Mesenchymal stem cell (in vitro differentiated cells and primary cell): ENCODE measurements around the gene CAMK1.

ENCODE experiments used
- DNase-seq: peaks from one replicate; pipeline ENCODE4 v3.0.0-alpha.2; 2013
- H2AFZ ChIP-seq: one replicate; pipeline ENCODE4 v1.6.1; 2013; ENCODE audit warnings: low read depth, mild to moderate bottlenecking, control low read depth, inconsistent platforms, low read length, moderate library complexity
- H2AK5ac ChIP-seq: 2 replicates; pipeline ENCODE4 v1.6.1; 2013; ENCODE audit warnings: low read length, moderate library complexity, mild to moderate bottlenecking, inconsistent platforms; ENCODE audit not compliant: severe bottlenecking
- H2BK120ac ChIP-seq: one replicate; pipeline ENCODE4 v1.6.1; 2013; ENCODE audit warnings: low read depth, mild to moderate bottlenecking, inconsistent platforms, low read length, moderate library complexity
- H2BK12ac ChIP-seq, 2 experiments: one replicate each; pipeline ENCODE4 v1.6.1; 2013; ENCODE audit warnings: inconsistent platforms in 2 of 2, low read length in 2 of 2, mild to moderate bottlenecking in 2 of 2, moderate library complexity in 2 of 2, control low read depth in 1 of 2
- H2BK15ac ChIP-seq: one replicate; pipeline ENCODE4 v1.6.1; 2013; ENCODE audit warnings: mild to moderate bottlenecking, low read depth, inconsistent platforms; ENCODE audit not compliant: poor library complexity, severe bottlenecking
- H2BK5ac ChIP-seq: 2 replicates; pipeline ENCODE4 v1.6.1; 2013; ENCODE audit warnings: low read depth, mild to moderate bottlenecking, low read length, control low read depth, inconsistent platforms; ENCODE audit not compliant: poor library complexity, severe bottlenecking
- H3K14ac ChIP-seq, 2 experiments: one replicate each; pipeline ENCODE4 v1.6.1; 2013; ENCODE audit warnings: inconsistent platforms in 2 of 2, low read length in 2 of 2, control low read depth in 1 of 2, mild to moderate bottlenecking in 1 of 2, moderate library complexity in 1 of 2
- H3K18ac ChIP-seq, 2 experiments: one replicate each; pipeline ENCODE4 v1.6.1; 2013; ENCODE audit warnings: inconsistent platforms in 2 of 2, low read length in 2 of 2, control low read depth in 1 of 2, low read depth in 1 of 2, mild to moderate bottlenecking in 1 of 2
- H3K23ac ChIP-seq, 2 experiments: one replicate each; pipeline ENCODE4 v1.6.1; 2013; ENCODE audit warnings: inconsistent platforms in 2 of 2, low read length in 2 of 2, mild to moderate bottlenecking in 2 of 2, moderate library complexity in 2 of 2, control low read depth in 1 of 2
- H3K27ac ChIP-seq: 2 replicates; pipeline ENCODE4 v1.5.1; 2013; ENCODE audit warnings: mild to moderate bottlenecking, moderate library complexity, low read length, control low read depth, inconsistent platforms; ENCODE audit not compliant: poor library complexity, severe bottlenecking
- H3K27me3 ChIP-seq, 2 experiments: 2 replicates each; pipeline versions ENCODE4 v1.6.1 to v1.7.0; 2013; ENCODE audit warnings: low read length in 2 of 2, mild to moderate bottlenecking in 2 of 2, moderate library complexity in 2 of 2, control low read depth in 1 of 2, inconsistent platforms in 1 of 2; ENCODE audit not compliant: control insufficient read depth in 1 of 2, insufficient read depth in 1 of 2
- H3K36me3 ChIP-seq, 2 experiments: 2 replicates each; pipeline versions ENCODE4 v1.6.1 to v1.7.0; 2013; ENCODE audit warnings: low read length in 2 of 2, control low read depth in 1 of 2, inconsistent platforms in 1 of 2, low read depth in 1 of 2, mild to moderate bottlenecking in 1 of 2; ENCODE audit not compliant: insufficient read depth in 2 of 2, control insufficient read depth in 1 of 2
- H3K4ac ChIP-seq, 2 experiments: one replicate each; pipeline ENCODE4 v1.6.1; 2013; ENCODE audit warnings: inconsistent platforms in 2 of 2, low read length in 2 of 2, mild to moderate bottlenecking in 2 of 2, moderate library complexity in 2 of 2, control low read depth in 1 of 2, low read depth in 1 of 2
- H3K4me1 ChIP-seq: 2 replicates; pipeline ENCODE4 v1.6.1; 2013; ENCODE audit warnings: low read depth, low read length, control low read depth; ENCODE audit not compliant: control insufficient read depth, insufficient read depth
- H3K4me2 ChIP-seq: 2 replicates; pipeline ENCODE4 v1.6.1; 2013; ENCODE audit warnings: low read length, mild to moderate bottlenecking, inconsistent platforms; ENCODE audit not compliant: poor library complexity, severe bottlenecking
- H3K4me3 ChIP-seq, 2 experiments: 2 replicates each; pipeline versions ENCODE4 v1.5.1 to v1.7.0; 2013; ENCODE audit warnings: low read length in 2 of 2, mild to moderate bottlenecking in 2 of 2, control low read depth in 1 of 2, low read depth in 1 of 2; ENCODE audit not compliant: insufficient read depth in 1 of 2
- H3K79me1 ChIP-seq: replicated peaks from 2 replicates; pipeline ENCODE4 v1.6.1; 2013; ENCODE audit warnings: mild to moderate bottlenecking, control low read depth, low read length, inconsistent platforms; ENCODE audit not compliant: poor library complexity, severe bottlenecking
- H3K9ac ChIP-seq: 2 replicates; pipeline ENCODE4 v1.7.0; 2013; ENCODE audit warnings: mild to moderate bottlenecking, low read length, moderate library complexity
- H3K9me3 ChIP-seq: 2 replicates; pipeline ENCODE4 v1.7.0; 2013; ENCODE audit warnings: mild to moderate bottlenecking, low read length; ENCODE audit not compliant: control insufficient read depth
- H4K8ac ChIP-seq: one replicate; pipeline ENCODE4 v1.6.1; 2013; ENCODE audit warnings: inconsistent platforms, mild to moderate bottlenecking, low read length, moderate library complexity
- H4K91ac ChIP-seq: one replicate; pipeline ENCODE4 v1.6.1; 2013; ENCODE audit warnings: mild to moderate bottlenecking, low read length, inconsistent platforms
- WGBS: methylation state at CpG from one replicate; pipeline ENCODE4 v1.1.7; 2013; ENCODE audit warnings: mixed read lengths; 5-methylcytosine and 5-hydroxymethylcytosine counted together

CAMK1 gene

DNA sequence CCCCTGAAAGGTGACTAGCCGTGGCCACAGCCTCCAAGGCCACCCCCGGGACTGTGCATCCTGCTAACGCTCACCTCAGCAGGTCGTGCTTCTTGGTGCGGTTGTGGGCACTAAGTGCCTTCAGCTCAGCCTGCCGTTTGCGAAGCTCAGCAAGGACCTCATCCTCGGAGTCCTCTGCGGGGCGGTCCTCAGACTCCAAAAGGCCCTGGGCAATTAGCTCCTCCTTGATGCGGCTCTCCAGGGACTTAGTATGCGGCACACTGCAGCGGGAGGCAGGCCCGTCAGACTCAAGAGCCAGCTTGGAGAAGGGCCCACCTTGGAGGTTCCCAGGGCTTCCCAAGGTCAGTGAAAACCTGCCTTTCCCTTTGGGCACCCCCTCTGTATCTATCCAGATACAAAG is 14.2 kb upstream of the CAMK1 start:
- Histone ChIP-seq H3K14ac (no peak overlapping the region), H2AFZ (no peak overlapping the region), H4K91ac (no peak overlapping the region), H3K23ac (no peak overlapping the region), H3K9me3 (no peaks in the 10 kb centered on the region), H2BK120ac (no peak overlapping the region), H4K8ac (no peak overlapping the region), H3K4me1 (peaks cover 2% of the 10 kb centered on the region), H3K36me3 (peaks cover 57 to 79% of the 10 kb centered on the region in 2 experiments), H2BK15ac (no peak overlapping the region), H3K79me1 (peaks cover 10% of the 10 kb centered on the region), H2BK12ac (no peak overlapping the region), H3K4ac (no peak overlapping the region), H3K9ac (no peak overlapping the region), H3K4me2 (no peak overlapping the region), H3K27me3 (no peaks in the 10 kb centered on the region), H3K18ac (no peak overlapping the region), H3K4me3 (no peak overlapping the region), H2BK5ac (no peak overlapping the region), H2AK5ac (no peak overlapping the region), H3K27ac (no peak overlapping the region)
- no peak for DNase-seq
- WGBS = 98% methylated on average over 14 of the region's 14 CpGs

DNA sequence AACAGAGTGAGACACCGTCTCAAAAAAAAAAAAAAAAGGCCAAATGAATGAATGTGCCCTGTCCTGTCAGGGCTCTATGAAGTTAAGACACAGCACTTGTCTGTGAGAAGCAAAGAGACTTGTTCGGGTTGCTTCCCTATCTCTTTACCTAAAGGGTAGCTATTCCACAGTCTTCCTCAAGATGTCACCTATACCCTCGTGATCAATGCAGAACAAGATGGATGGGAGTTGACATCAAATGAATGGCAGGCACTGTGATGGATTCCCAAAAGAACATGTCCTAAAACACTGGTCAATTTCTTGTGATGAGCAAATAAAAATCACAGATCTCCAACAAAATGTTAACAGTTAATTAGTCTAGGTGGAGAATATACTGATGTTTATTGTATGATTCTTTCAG is 13.0 kb upstream of the CAMK1 start:
- Histone ChIP-seq H2BK5ac (no peak overlapping the region), H3K14ac (no peak overlapping the region), H3K9me3 (no peaks in the 10 kb centered on the region), H3K4me3 (no peak overlapping the region), H4K91ac (no peak overlapping the region), H3K4ac (no peak overlapping the region), H3K23ac (no peak overlapping the region), H2BK15ac (no peak overlapping the region), H3K9ac (no peak overlapping the region), H3K18ac (no peak overlapping the region), H2BK12ac (no peak overlapping the region), H3K27me3 (no peaks in the 10 kb centered on the region), H4K8ac (no peak overlapping the region), H3K27ac (no peak overlapping the region), H3K4me2 (no peak overlapping the region), H3K79me1 (peaks cover 9% of the 10 kb centered on the region), H2AFZ (no peak overlapping the region), H2AK5ac (no peak overlapping the region), H3K36me3 (peaks cover 52 to 76% of the 10 kb centered on the region in 2 experiments), H2BK120ac (no peak overlapping the region), H3K4me1 (peaks cover 2% of the 10 kb centered on the region)
- DNase-seq = no peak
- WGBS = 100% methylated on average over 2 of the region's 3 CpGs

DNA sequence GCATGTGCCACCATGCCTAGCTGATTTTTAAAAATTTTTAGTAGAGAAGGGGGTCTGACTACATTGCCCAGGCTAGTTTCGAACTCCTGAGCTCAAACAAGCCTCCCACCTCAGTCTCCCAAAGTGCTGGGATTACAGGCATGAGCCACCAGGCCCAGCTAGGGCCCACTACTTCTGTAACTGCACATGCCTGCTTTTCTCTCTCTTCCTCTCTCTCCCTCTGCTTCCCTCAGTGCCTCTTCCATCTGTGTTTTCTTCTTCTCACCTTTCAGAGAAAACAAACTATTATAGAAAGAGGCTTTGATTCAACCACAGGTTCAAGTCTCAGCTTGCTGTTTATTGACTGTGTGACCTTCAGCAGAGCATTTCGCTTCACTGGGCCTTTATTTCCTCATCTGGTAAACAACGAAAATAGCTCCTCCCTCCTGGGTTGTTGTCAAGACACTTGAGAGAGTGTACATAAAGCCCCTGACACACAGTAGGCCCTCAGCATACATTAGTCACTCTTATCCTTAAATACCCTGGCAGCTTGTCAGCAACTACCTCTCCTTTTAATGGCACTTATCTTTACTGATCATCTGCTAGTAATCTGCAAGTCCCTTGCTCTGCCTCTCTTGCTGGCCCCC is 12.3 kb upstream of the CAMK1 start:
- H3K23ac ChIP-seq = no peak overlapping the region
- H3K4ac ChIP-seq = no peak overlapping the region
- no peak overlapping the region for H3K18ac ChIP-seq
- H3K27ac ChIP-seq = no peak overlapping the region
- no peak overlapping the region for H3K9ac ChIP-seq
- no peak overlapping the region for H3K4me2 ChIP-seq
- H2BK5ac ChIP-seq = no peak overlapping the region
- no peak overlapping the region for H2BK15ac ChIP-seq
- H3K14ac ChIP-seq = no peak overlapping the region
- no peak overlapping the region for H2BK120ac ChIP-seq
- no peaks in the 10 kb centered on the region for H3K27me3 ChIP-seq
- no peak overlapping the region for H3K4me3 ChIP-seq
- H2BK12ac ChIP-seq = no peak overlapping the region
- H4K91ac ChIP-seq = no peak overlapping the region
- H2AFZ ChIP-seq = no peak overlapping the region
- 88% methylated on average over 3 of the region's 3 CpGs for WGBS
- H3K4me1 ChIP-seq = peaks cover 2% of the 10 kb centered on the region
- no peak overlapping the region for H4K8ac ChIP-seq
- DNase-seq = no peak
- peaks cover 49 to 69% of the 10 kb centered on the region in 2 experiments for H3K36me3 ChIP-seq
- peaks cover 9% of the 10 kb centered on the region for H3K79me1 ChIP-seq
- H2AK5ac ChIP-seq = no peak overlapping the region
- H3K9me3 ChIP-seq = no peaks in the 10 kb centered on the region

DNA sequence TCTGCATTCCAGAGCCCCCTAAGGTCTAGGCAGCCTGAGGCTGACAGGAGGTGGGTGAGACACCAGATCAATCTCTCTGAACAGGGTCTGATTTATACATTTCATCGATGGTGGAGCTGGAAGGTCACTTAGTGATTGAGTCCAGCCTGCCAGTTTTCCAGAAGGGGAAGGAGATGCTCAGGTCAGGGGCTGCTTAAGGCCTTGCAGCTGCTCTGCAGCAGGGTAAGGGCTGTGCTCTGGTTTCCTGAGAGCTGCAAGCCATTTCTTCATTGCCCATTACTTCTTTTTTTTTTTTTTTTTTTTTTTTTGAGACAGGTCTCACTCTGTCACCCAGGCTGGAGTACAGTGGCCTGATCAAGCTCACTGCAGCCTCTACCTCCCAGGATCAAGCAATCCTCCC is 11.8 kb upstream of the CAMK1 start:
- no peak overlapping the region for H2AK5ac ChIP-seq
- no peak for DNase-seq
- H3K27me3 ChIP-seq = no peaks in the 10 kb centered on the region
- no peak overlapping the region for H3K18ac ChIP-seq
- H2AFZ ChIP-seq = no peak overlapping the region
- H3K4me3 ChIP-seq = no peak overlapping the region
- H3K9ac ChIP-seq = no peak overlapping the region
- H2BK15ac ChIP-seq = no peak overlapping the region
- H3K79me1 ChIP-seq = peaks cover 7% of the 10 kb centered on the region
- peaks cover 2% of the 10 kb centered on the region for H3K4me1 ChIP-seq
- no peak overlapping the region for H4K91ac ChIP-seq
- no peak overlapping the region for H2BK12ac ChIP-seq
- no peak overlapping the region for H3K23ac ChIP-seq
- WGBS = 100% methylated on average over 1 of the region's 1 CpG
- no peak overlapping the region for H4K8ac ChIP-seq
- no peak overlapping the region for H3K14ac ChIP-seq
- peaks cover 45 to 64% of the 10 kb centered on the region in 2 experiments for H3K36me3 ChIP-seq
- H3K4ac ChIP-seq = no peak overlapping the region
- H3K4me2 ChIP-seq = no peak overlapping the region
- no peaks in the 10 kb centered on the region for H3K9me3 ChIP-seq
- no peak overlapping the region for H3K27ac ChIP-seq
- H2BK120ac ChIP-seq = no peak overlapping the region
- H2BK5ac ChIP-seq = no peak overlapping the region
